GM06990 (cell line): ENCODE results near the gene CRADD.

Source experiments
- DNase-seq: peaks from one replicate; pipeline ENCODE4 v3.0.0-alpha.2; 2011; ENCODE audit not compliant: insufficient read length; ENCODE audit errors: extremely low read depth
- H3K27me3 ChIP-seq: replicated peaks from 2 replicates; pipeline ENCODE4 v1.6.0; 2011; ENCODE audit warnings: low read length; ENCODE audit not compliant: control insufficient read depth, insufficient read depth
- H3K36me3 ChIP-seq: 2 replicates; pipeline ENCODE4 v1.5.1; 2011; ENCODE audit warnings: low read length; ENCODE audit not compliant: control insufficient read depth, insufficient read depth
- H3K4me3 ChIP-seq: replicated peaks from 2 replicates; pipeline ENCODE4 v1.5.1; 2011; ENCODE audit warnings: low read depth, mild to moderate bottlenecking, control low read depth, low read length
- CTCF ChIP-seq: IDR thresholded peaks from 2 replicates; pipeline ENCODE4 v1.5.1; 2011; ENCODE audit warnings: low read length, control low read depth, mild to moderate bottlenecking, inconsistent platforms; ENCODE audit not compliant: insufficient read depth, poor library complexity, severe bottlenecking

Gene CRADD

DNA sequence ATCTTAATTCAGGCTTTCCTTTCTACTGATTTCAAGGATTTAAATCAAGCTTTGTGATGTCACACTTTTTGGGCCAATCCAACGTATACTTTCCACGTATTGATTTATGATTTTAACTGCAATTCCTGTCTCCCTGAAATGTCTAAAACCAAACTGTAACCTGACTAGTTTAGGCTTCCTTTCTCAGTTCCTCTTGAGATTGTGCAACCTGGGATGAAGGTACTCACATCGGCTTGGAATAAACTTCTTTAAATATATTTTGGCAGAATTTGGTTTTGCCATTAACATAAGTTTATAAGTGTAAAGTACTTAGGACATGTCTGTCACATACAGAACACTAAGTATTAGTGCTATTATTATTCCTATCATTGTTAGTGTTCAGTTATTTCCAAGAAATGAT, 224.6 kb downstream of the CRADD start:
- no peak for DNase-seq
- Histone ChIP-seq H3K36me3 (no peaks in the 10 kb centered on the region), H3K27me3 (no peaks in the 10 kb centered on the region), H3K4me3 (no peak overlapping the region)
- TF ChIP-seq CTCF: no peak

GRCh38 chr12:93902192-93902591, 225.0 kb downstream of the CRADD start:
- H3K36me3 ChIP-seq: no peaks in the 10 kb centered on the region
- TF ChIP-seq CTCF: no peak
- no peak overlapping the region for H3K4me3 ChIP-seq
- DNase-seq: no peak
- H3K27me3 ChIP-seq: no peaks in the 10 kb centered on the region

GRCh38 chr12:93902736-93903562, 225.8 kb downstream of the CRADD start:
- no peaks in the 10 kb centered on the region for H3K27me3 ChIP-seq

DNA sequence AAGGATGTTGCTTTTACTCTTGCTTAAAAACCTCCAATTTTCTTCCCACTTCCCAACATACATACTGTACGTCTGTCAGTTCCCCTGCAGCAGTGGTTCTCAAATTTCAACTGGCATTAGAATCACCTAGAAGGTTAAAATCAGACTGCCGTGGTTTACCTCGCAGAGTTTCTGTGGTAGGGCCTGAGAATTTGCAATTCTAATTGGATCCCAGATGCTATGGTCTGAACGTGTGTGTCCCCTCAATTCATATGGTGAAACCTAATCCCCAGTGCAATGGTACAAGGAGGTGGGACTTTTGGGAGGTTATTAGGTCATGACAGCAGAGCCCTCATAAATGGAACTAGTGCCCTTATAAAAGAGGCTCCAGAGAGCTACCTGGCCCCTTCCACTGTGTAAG, 226.9 kb downstream of the CRADD start:
- Histone ChIP-seq H3K4me3 (no peak overlapping the region), H3K27me3 (no peaks in the 10 kb centered on the region), H3K36me3 (no peaks in the 10 kb centered on the region)
- no peak for DNase-seq
- no peak for TF ChIP-seq CTCF

More at GRCh38 chr12:93902736-93903562, 225.8 kb downstream of the CRADD start:
- DNase-seq: no peak
- no peak overlapping the region for H3K4me3 ChIP-seq
- no peaks in the 10 kb centered on the region for H3K36me3 ChIP-seq
- TF ChIP-seq CTCF: no peak

DNA sequence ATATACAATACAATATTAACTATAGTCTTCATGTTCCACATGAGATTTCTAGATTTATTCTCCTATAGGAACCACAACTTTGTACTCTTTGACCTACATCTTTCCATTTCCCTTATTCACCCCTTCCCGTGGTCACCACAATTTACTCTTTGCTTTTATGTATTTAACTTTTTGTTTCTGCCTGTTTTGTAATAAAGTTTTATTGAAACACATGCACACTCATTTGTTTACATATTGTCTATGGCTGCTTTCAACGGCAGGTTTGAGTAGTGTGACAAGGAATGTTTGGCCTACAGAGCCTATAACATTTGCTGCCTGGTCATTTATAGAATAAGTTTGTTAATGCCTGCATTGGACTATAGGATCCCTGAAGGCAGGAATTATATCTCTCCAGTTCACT, 231.1 kb downstream of the CRADD start:
- Histone ChIP-seq H3K36me3 (no peaks in the 10 kb centered on the region), H3K4me3 (no peak overlapping the region), H3K27me3 (no peaks in the 10 kb centered on the region)
- DNase-seq: no peak
- no peak for TF ChIP-seq CTCF
